ENCODE measurements around the gene ZC3H18. TPM values are rescaled to one million over a fixed set of nuclear protein-coding genes. Genes with fewer than 3 reads are reported as not detected.

Gene ZC3H18
- total RNA-seq, 1 donor from 2014 or later, result 88.5 TPM

DNA sequence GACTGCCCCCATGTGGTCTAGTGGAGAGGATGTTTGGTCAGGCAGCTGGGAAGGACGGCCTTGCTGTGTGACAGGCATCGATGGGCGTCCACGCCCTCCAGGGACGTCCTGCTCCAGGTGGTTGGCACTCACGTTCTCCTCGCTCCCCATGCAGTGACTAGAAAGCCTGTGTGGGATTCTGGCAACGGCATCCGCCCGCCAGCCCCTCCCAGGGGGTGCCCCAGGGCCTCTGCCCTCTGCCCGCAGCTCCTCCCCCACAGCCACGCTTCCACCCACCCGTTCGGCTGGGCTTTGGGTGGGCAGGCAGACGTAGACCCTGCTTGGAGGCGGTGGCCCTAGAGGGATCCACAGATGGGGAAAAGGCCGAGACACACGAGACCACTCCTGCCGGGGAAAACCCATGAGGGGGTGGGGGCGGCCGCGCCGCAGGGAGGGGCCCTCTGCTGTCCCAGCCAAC, 63.5 kb downstream of the ZC3H18 start:
- TF ChIP-seq, protein P1, sequence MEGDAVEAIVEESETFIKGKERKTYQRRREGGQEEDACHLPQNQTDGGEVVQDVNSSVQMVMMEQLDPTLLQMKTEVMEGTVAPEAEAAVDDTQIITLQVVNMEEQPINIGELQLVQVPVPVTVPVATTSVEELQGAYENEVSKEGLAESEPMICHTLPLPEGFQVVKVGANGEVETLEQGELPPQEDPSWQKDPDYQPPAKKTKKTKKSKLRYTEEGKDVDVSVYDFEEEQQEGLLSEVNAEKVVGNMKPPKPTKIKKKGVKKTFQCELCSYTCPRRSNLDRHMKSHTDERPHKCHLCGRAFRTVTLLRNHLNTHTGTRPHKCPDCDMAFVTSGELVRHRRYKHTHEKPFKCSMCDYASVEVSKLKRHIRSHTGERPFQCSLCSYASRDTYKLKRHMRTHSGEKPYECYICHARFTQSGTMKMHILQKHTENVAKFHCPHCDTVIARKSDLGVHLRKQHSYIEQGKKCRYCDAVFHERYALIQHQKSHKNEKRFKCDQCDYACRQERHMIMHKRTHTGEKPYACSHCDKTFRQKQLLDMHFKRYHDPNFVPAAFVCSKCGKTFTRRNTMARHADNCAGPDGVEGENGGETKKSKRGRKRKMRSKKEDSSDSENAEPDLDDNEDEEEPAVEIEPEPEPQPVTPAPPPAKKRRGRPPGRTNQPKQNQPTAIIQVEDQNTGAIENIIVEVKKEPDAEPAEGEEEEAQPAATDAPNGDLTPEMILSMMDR (conservative IDR thresholded peaks at IDR 0.05), result no peak
- H3K27ac Mint-ChIP-seq (ENCODE audit: unreplicated experiment), result no peak overlapping the region
- H3K4me3 Mint-ChIP-seq, result peak overlapping the region; percentile 41
- H3K9me3 Mint-ChIP-seq, result no peaks in the 10 kb centered on the region
- H3K36me3 Mint-ChIP-seq (ENCODE audit: low read depth), result no peaks in the 10 kb centered on the region
- no peak for DNase-seq (ENCODE audit: low read depth, low spot score)
- H3K27me3 Mint-ChIP-seq (ENCODE audit: low read depth), result peaks cover 20% of the 10 kb centered on the region
- H3K4me1 Mint-ChIP-seq, result peaks cover 4% of the 10 kb centered on the region

DNA sequence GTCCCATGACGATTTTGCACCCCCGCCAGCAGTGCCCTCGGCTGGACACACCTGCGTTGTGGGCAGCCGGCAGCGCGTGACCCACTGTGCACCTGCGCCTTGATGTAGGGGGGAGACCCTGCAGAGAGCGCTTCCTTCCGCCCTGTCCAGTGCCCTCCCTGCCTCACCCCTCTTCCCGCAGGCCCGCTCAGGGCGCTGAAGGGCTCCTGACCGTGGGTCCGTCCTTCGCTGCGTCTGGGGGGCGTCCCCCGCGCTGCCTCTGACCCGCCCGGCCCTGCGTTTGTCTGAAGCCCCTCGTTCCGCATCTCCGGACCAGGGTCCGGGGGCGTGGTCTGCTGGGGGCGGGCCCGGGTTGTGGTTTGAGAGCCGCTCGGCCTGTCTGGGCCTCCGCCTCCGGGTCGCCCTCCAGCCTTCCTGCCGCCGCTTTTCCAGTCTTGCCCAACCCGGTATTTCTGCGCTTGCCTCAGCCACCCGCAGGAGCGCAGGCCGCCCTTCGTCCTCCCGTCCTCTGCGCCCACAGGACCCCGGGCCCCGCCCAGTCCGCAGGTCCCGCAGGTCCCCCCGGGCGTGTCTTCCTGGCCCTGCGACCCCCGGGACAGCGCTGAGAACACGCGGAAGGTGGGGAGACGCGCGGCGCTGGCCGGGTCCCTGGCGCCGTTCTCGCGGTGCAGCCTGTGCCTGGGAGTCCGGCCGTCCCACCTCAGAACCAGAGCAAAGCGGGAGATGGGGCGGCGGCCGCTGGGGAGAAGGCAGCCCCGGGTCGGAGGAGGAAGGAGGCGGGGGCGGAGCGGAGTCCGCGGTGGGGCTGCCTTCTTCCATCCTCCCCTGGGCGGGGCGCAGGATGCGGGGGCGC, 64.2 kb downstream of the ZC3H18 start:
- peak; percentile 56 for DNase-seq (ENCODE audit: low read depth, low spot score)
- H3K27ac Mint-ChIP-seq (ENCODE audit: unreplicated experiment), result no peak overlapping the region
- no peaks in the 10 kb centered on the region for H3K36me3 Mint-ChIP-seq (ENCODE audit: low read depth)
- TF ChIP-seq, protein P1 (conservative IDR thresholded peaks at IDR 0.05), result no peak
- no peak overlapping the region for H3K4me3 Mint-ChIP-seq
- no peaks in the 10 kb centered on the region for H3K9me3 Mint-ChIP-seq
- H3K27me3 Mint-ChIP-seq (ENCODE audit: low read depth), result peaks cover 20% of the 10 kb centered on the region
- H3K4me1 Mint-ChIP-seq, result peaks cover 4% of the 10 kb centered on the region

DNA sequence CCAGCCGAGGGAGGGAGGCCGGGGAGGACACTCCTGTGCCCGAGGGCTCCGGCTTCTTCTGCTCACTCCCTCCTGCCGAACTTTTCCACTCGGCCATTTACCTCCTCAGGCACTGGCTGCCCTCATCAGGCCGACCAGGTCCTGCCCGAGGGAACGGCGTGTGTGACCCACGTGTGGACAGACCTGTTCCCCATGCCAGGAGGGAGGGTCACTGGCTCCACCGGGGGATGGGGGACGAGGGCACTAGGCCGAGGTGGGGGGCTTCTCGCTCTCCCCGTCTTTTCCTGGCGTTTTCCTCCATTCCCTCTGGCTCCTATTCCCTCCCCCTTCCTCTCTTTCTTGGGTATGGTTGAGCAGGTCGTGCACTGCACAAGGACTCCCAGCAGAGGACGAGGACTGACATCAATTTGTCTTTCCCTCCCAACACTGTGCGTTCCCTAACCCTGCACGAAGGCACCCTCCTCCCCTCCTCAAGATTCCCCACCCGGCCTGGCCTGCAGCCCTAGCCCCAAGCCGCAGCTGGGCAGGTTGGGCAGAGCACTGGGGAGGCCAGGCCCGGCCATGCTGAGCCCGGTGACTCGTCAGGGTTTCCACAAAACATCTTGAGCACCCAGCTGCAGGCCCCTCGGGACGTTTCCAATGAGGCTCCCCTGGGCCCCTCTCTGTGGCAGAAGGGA, 64.9 kb downstream of the ZC3H18 start:
- H3K4me1 Mint-ChIP-seq, result peaks cover 5% of the 10 kb centered on the region
- TF ChIP-seq, protein P1 (conservative IDR thresholded peaks at IDR 0.05), result no peak
- peak overlapping the region; percentile 27 for H3K4me3 Mint-ChIP-seq
- no peaks in the 10 kb centered on the region for H3K9me3 Mint-ChIP-seq
- H3K27me3 Mint-ChIP-seq (ENCODE audit: low read depth), result peaks cover 22% of the 10 kb centered on the region
- no peak for DNase-seq (ENCODE audit: low read depth, low spot score)
- no peak overlapping the region for H3K27ac Mint-ChIP-seq (ENCODE audit: unreplicated experiment)
- H3K36me3 Mint-ChIP-seq (ENCODE audit: low read depth), result no peaks in the 10 kb centered on the region

DNA sequence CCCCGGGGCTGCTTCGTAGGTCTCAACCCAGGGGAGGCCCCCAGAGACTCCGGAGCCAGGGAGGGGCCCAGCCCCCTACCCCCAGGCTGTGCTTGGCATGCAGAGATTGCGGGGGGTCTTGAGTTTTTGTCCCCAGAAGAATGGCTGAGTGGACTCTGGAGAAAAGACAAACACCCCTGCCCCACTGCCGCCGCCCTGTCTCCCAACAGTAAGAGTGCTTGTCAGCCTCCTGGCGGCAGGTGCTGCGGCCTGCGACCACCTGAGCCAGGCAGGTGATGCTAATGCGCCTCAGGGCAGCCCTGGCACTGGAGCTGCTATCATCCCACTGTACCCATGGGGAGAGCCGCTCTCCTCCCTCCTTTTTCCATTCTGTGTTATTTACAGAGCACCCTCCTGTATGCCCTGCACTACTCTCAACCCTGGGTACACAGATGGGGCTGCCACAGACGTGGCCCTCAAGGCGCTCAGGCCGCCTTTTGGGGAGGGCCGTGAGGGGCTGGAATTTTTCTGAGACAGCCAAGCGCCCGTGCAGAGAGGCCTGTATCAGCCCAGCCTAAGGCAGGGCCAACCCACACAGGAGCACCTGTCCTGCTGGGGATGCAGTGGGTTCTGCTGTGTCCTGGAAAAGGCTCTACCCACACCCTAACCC, 65.6 kb downstream of the ZC3H18 start:
- no peak for DNase-seq (ENCODE audit: low read depth, low spot score)
- Mint-ChIP-seq H3K9me3 (no peaks in the 10 kb centered on the region), H3K27me3 (ENCODE audit: low read depth) (peaks cover 25% of the 10 kb centered on the region), H3K4me3 (no peak overlapping the region), H3K27ac (ENCODE audit: unreplicated experiment) (no peak overlapping the region), H3K4me1 (peaks cover 8% of the 10 kb centered on the region), H3K36me3 (ENCODE audit: low read depth) (no peaks in the 10 kb centered on the region)
- TF ChIP-seq, protein P1 (conservative IDR thresholded peaks at IDR 0.05), result no peak

DNA sequence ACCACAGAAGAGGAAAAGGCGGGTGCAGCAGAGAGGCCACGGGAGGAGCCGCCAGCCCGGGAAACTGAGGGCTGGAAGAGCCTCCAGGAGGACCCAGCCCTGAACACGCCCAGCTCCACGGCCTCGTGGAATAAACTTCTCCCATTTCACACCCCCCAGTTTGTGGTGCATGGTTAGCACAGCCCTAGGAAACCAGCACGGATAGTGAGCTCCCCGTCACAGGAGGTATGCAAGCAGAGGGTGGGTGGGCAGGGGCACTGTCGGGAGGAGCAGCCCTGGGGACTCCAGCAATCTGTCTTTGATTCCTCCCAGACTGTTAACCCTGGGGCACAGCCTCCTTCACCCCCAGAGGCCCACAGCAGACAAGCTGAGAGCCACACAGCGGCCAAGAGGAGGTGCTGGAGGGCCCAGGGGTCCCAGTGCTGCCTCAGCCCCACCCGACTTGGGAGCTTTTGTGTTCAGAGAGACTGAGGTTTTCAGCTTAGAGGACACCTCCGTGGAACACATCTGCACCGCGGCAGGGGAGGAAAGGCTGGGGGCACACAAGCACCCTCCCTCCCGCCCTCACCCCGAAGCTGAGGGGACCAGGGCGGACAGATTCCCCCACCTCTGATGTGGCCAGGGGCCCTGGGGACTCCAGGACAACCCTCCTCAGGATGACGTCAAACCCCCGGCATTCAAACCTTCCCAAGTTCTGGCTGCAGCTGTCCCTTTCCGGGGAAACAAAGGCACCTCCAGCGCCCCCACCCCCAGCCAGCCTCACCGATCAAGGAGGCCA, 66.5 kb downstream of the ZC3H18 start:
- Mint-ChIP-seq H3K9me3 (no peaks in the 10 kb centered on the region), H3K4me1 (peaks cover 8% of the 10 kb centered on the region), H3K27me3 (ENCODE audit: low read depth) (peaks cover 25% of the 10 kb centered on the region), H3K27ac (ENCODE audit: unreplicated experiment) (no peak overlapping the region), H3K4me3 (peak overlapping the region; percentile 59), H3K36me3 (ENCODE audit: low read depth) (no peaks in the 10 kb centered on the region)
- no peak for DNase-seq (ENCODE audit: low read depth, low spot score)
- TF ChIP-seq, protein P1 (conservative IDR thresholded peaks at IDR 0.05), result no peak

Measured in neural crest cell (in vitro differentiated cells).